Kidney (tissue), 14 donors: ENCODE measurements around the gene PLD1. TPM values are rescaled to one million over a fixed set of nuclear protein-coding genes. Genes with fewer than 3 reads are reported as not detected.

Experiments used
- DNase-seq, 5 donors: peaks; one replicate each; pipeline ENCODE4 v3.0.0-alpha.2; 2013 to 2020
- FAIRE-seq: peaks from 2 replicates; lab custom pipeline; 2012; peaks lifted over from hg19 to GRCh38; lab: Jason Lieb, UNC
- H3K27ac ChIP-seq, 2 donors: one replicate each; pipeline ENCODE4 v1.7.0; 2013; ENCODE audit warnings: low read depth in 2 of 2, low read length in 2 of 2, inconsistent platforms in 1 of 2
- H3K27me3 ChIP-seq: one replicate; pipeline ENCODE4 v1.7.1; 2013; ENCODE audit warnings: low read length, inconsistent platforms; ENCODE audit not compliant: control insufficient read depth, insufficient read depth
- H3K36me3 ChIP-seq, 3 donors: one replicate each; pipeline versions ENCODE4 v1.7.0 to v1.7.1; 2013; ENCODE audit warnings: low read length in 3 of 3, control low read depth in 1 of 3, inconsistent platforms in 1 of 3; ENCODE audit not compliant: insufficient read depth in 3 of 3, control insufficient read depth in 2 of 3
- H3K4me1 ChIP-seq, 3 donors: one replicate each; pipeline versions ENCODE4 v1.7.0 to v1.7.1; 2013; ENCODE audit warnings: low read length in 3 of 3, inconsistent platforms in 1 of 3, low read depth in 1 of 3; ENCODE audit not compliant: control insufficient read depth in 2 of 3, insufficient read depth in 2 of 3
- H3K4me3 ChIP-seq, 3 donors: one replicate each; pipeline versions ENCODE4 v1.7.0 to v1.8.1; 2013; ENCODE audit warnings: low read length in 3 of 3, control low read depth in 1 of 3, inconsistent platforms in 1 of 3
- H3K9ac ChIP-seq, 3 donors: one replicate each; pipeline versions ENCODE4 v1.7.0 to v1.7.1; 2013; ENCODE audit warnings: low read length in 3 of 3, control low read depth in 1 of 3, inconsistent platforms in 1 of 3
- H3K9me3 ChIP-seq, 3 donors: one replicate each; pipeline versions ENCODE4 v1.7.0 to v1.7.1; 2013; ENCODE audit warnings: low read length in 3 of 3, control low read depth in 1 of 3, inconsistent platforms in 1 of 3; ENCODE audit not compliant: control insufficient read depth in 2 of 3, insufficient read depth in 1 of 3
- intact Hi-C: fragments of 100-400 bp; cut with DNase I; formaldehyde crosslinking; loops from one replicate; pipeline ENCODE4 v1.11.1; 2022
- polyA plus RNA-seq: library from polyadenylated mRNA; stranded (reverse); fragments of 350-450 nt; fragmentation: Illumina TruSeq; extraction: RNeasy Lipid Tissue Mini Kit (QIAGEN cat#74804); gene quantifications from one replicate; pipeline ENCODE4 v1.2.3, GENCODE V29; 2014; ENCODE audit warnings: low read depth, low replicate concordance; ENCODE audit not compliant: insufficient read depth
- total RNA-seq: library from RNA; stranded (reverse); fragmentation: NEBNext Ultra II Directional; extraction: Animal tissue kit (Norgen Biotek cat#: 25700); gene quantifications from one replicate; pipeline ENCODE4 v1.2.1, GENCODE V29; 2021
- TF ChIP-seq, protein P1 (sequence below): IDR thresholded peaks from 3 replicates; pipeline ENCODE4 v1.5.1; 2012; ENCODE audit warnings: mild to moderate bottlenecking, moderate library complexity, borderline replicate concordance; ENCODE audit not compliant: insufficient read depth; ENCODE audit errors: extremely low read depth
- donor health status: control.
- donor health status: control.
- donor health status: control.
- donor health status: control.
- donor health status: control.
- donor health status: DM: yes; HTN: yes; CAD: no.
- donor health status: Normal renal cell carcinoma (clear cell type).

PLD1 gene
- total and polyA plus RNA-seq, 2 donors from 2014 or later = 11.2 to 24.3 TPM

- DNase-seq (no peak), FAIRE-seq (no peak)
- H3K9ac ChIP-seq = no peak overlapping the region
- no peak overlapping the region for H3K4me3 ChIP-seq
- intact Hi-C loops = no loop called here
- no peaks in the 10 kb centered on the region for H3K27me3 ChIP-seq
- TF ChIP-seq, protein P1, sequence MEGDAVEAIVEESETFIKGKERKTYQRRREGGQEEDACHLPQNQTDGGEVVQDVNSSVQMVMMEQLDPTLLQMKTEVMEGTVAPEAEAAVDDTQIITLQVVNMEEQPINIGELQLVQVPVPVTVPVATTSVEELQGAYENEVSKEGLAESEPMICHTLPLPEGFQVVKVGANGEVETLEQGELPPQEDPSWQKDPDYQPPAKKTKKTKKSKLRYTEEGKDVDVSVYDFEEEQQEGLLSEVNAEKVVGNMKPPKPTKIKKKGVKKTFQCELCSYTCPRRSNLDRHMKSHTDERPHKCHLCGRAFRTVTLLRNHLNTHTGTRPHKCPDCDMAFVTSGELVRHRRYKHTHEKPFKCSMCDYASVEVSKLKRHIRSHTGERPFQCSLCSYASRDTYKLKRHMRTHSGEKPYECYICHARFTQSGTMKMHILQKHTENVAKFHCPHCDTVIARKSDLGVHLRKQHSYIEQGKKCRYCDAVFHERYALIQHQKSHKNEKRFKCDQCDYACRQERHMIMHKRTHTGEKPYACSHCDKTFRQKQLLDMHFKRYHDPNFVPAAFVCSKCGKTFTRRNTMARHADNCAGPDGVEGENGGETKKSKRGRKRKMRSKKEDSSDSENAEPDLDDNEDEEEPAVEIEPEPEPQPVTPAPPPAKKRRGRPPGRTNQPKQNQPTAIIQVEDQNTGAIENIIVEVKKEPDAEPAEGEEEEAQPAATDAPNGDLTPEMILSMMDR = no peak
- H3K27ac ChIP-seq = no peak overlapping the region
- H3K36me3 ChIP-seq = no peaks in the 10 kb centered on the region
- no peaks in the 10 kb centered on the region for H3K9me3 ChIP-seq
- no peaks in the 10 kb centered on the region for H3K4me1 ChIP-seq
Observed at GRCh38 chr3:171776839-171777583, 33.3 kb downstream of the PLD1 start.

DNA sequence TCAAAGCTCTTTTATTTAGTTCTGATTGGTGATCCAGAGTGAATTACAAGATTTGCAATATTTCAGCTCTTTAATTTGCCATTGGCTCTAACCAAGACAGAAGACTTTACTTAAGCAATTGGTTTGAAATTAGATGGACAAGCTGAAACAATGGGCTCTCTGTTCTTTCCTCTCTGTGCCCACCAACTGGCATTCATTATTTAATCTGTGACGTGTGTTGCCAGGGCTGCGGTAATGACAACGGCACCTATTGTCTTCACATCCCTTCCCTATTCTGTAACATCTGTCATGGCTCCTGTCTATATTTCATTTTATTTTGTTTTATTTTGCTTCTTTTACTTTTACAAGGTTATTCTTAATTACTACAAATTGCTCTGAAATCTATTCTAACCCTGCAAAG is 33.9 kb downstream of the PLD1 start:
- no peaks in the 10 kb centered on the region for H3K9me3 ChIP-seq
- H3K4me1 ChIP-seq = peaks cover 0 to 5% (median 2%) of the 10 kb centered on the region in 3 donors
- FAIRE-seq (no peak), DNase-seq (no peak)
- no peaks in the 10 kb centered on the region for H3K36me3 ChIP-seq
- intact Hi-C loops = no loop called here
- no peak overlapping the region for H3K9ac ChIP-seq
- no peaks in the 10 kb centered on the region for H3K27me3 ChIP-seq
- TF ChIP-seq, protein P1 = no peak
- no peak overlapping the region for H3K27ac ChIP-seq
- H3K4me3 ChIP-seq = no peak overlapping the region

DNA sequence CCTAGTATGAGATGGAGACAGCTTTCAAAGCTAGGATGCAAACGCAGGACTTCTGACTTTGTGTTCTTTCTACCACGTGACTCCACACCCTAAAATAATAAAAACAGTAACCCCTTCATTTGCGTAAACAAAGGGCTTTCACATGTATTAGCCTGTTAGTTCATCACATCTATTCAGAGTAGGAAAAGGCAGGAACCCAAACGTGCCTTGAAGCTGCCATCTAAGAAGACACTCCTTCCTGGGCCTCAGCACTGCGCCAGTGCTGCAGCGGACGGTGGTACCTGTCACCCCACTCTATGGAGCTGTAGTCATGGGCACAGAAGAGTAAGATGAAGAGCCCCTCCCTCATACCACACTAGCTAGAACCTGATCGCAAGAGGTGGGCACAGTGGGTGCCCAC is 34.3 kb downstream of the PLD1 start:
- DNase-seq = no peak
- peaks cover 0 to 7% (median 4%) of the 10 kb centered on the region in 3 donors for H3K4me1 ChIP-seq
- H3K4me3 ChIP-seq = no peak overlapping the region
- no peak overlapping the region for H3K27ac ChIP-seq
- H3K9ac ChIP-seq = no peak overlapping the region
- TF ChIP-seq, protein P1 = no peak
- no peak for FAIRE-seq
- H3K9me3 ChIP-seq = no peaks in the 10 kb centered on the region
- intact Hi-C loops = no loop called here
- H3K36me3 ChIP-seq = no peaks in the 10 kb centered on the region
- H3K27me3 ChIP-seq = no peaks in the 10 kb centered on the region
